Stimulated activated naive CD4-positive, alpha-beta T cell (primary cell): ENCODE measurements around the gene CRLF1.

Source experiments
- DNase-seq, 6 experiments: peaks; one replicate each; lab custom pipeline; 2025; lab: John Stamatoyannopoulos, UW

The CRLF1 gene

GRCh38 chr19:18636183-18636968 lies 29.8 kb upstream of the CRLF1 start:
- peak; percentile 97 to 99 (median 99) for DNase-seq

- DNase-seq, result no peak
These were observed 29.2 kb upstream of the CRLF1 start for GRCh38 chr19:18635831-18636182.

GRCh38 chr19:18634612-18635297 lies 28.2 kb upstream of the CRLF1 start:
- DNase-seq, result peak in 1 of 6 experiments; percentile 15

GRCh38 chr19:18633321-18633720 lies 26.7 kb upstream of the CRLF1 start:
- no peak for DNase-seq

- DNase-seq, result no peak
These were observed 22.8 kb upstream of the CRLF1 start for GRCh38 chr19:18629166-18630088.

- no peak for DNase-seq
These were observed 20.3 kb upstream of the CRLF1 start for GRCh38 chr19:18626906-18627305.

- DNase-seq, result no peak
These were observed 14.3 kb upstream of the CRLF1 start for GRCh38 chr19:18620902-18621301.

GRCh38 chr19:18620311-18620710 lies 13.7 kb upstream of the CRLF1 start:
- DNase-seq, result no peak

- no peak for DNase-seq
These were observed 11.6 kb upstream of the CRLF1 start for GRCh38 chr19:18618236-18618635.

GRCh38 chr19:18617562-18617961 lies 11.0 kb upstream of the CRLF1 start:
- DNase-seq, result no peak

- DNase-seq, result no peak
These were observed 9.4 kb upstream of the CRLF1 start for GRCh38 chr19:18616023-18616422.

GRCh38 chr19:18613589-18614234 lies 7.1 kb upstream of the CRLF1 start:
- DNase-seq, result no peak

GRCh38 chr19:18612772-18613588 lies 6.4 kb upstream of the CRLF1 start, which contains the start of gene TMEM59L:
Gene TMEM59L (plus strand): TSS chr19:18612870. CDS start chr19:18612959, 89 bp downstream.
- peak in 5 of 6 experiments; percentile 33 to 61 (median 46) for DNase-seq

GRCh38 chr19:18612051-18612771 lies 5.6 kb upstream of the CRLF1 start:
- DNase-seq, result no peak

GRCh38 chr19:18611327-18612050 lies 4.9 kb upstream of the CRLF1 start:
- DNase-seq, result peak in 1 of 6 experiments; percentile 5

- DNase-seq, result no peak
These were observed 4.1 kb upstream of the CRLF1 start for GRCh38 chr19:18610556-18611326.

GRCh38 chr19:18610245-18610555 lies 3.6 kb upstream of the CRLF1 start:
- no peak for DNase-seq

- no peak for DNase-seq
These were observed 3.1 kb upstream of the CRLF1 start for GRCh38 chr19:18609717-18610051.
